ENCODE measurements around the gene WDR74. TPM values are rescaled to one million over a fixed set of nuclear protein-coding genes. Genes with fewer than 3 reads are reported as not detected.
A peak's percentile ranks its signal among the peaks of the same experiment; 100 is the strongest.

WDR74 gene
- total and polyA plus RNA-seq, 2 of the 13 experiments (the other 11 are each of a cell fraction or from before 2014, with no cell fraction given) = 77.0 to 83.3 TPM

GRCh38 chr11:62831520-62832335 is 7.7 kb downstream of the WDR74 start, which contains the start of gene STX5 (continued):
- TF ChIP-seq ZNF367 (CRISPR knock-in tag; IDR thresholded peaks at IDR 0.05; ENCODE audit: borderline replicate concordance) (0 out of 2 replicates have a peak, but pooled peaks have one; percentile 69), NFKBIZ (CRISPR knock-in tag; IDR thresholded peaks at IDR 0.05) (0 out of 2 replicates have a peak, but pooled peaks have one; percentile 22), ZNF343 (CRISPR knock-in tag; IDR thresholded peaks at IDR 0.05) (peak; percentile 79), SRSF1 (optimal IDR thresholded peaks at IDR 0.05; ENCODE audit: low read depth, low read length) (peak; percentile 78), TBL1XR1 (IDR thresholded peaks at IDR 0.05; ENCODE audit: borderline replicate concordance, low read length, partially characterized antibody) (peak; percentile 24), HIVEP1 (CRISPR knock-in tag; IDR thresholded peaks at IDR 0.05) (peak; percentile 80), HOXA3 (CRISPR knock-in tag; IDR thresholded peaks at IDR 0.05) (peak; percentile 50; the same call in 1 of the 2 replicates), SIN3A (IDR thresholded peaks at IDR 0.05; ENCODE audit: borderline replicate concordance, low read depth, low read length) (peak; percentile 64; the same call in 1 of the 2 replicates), NCOA1 (CRISPR knock-in tag; IDR thresholded peaks at IDR 0.05) (0 out of 2 replicates have a peak, but pooled peaks have one; percentile 81), KDM5B (CRISPR knock-in tag; IDR thresholded peaks at IDR 0.05; ENCODE audit: borderline replicate concordance) (peak; percentile 85), ARNT2 (CRISPR knock-in tag; IDR thresholded peaks at IDR 0.05; ENCODE audit: low read depth) (peak; percentile 87), ZSCAN9 (CRISPR knock-in tag; IDR thresholded peaks at IDR 0.05; ENCODE audit: borderline replicate concordance) (peak; percentile 83; the same call in 1 of the 2 replicates), POLR2A (IDR thresholded peaks at IDR 0.05; ENCODE audit: insufficient read depth in 1 of 2, low read depth in 2 of 2, low read length in 2 of 2) (peak; percentile 79 to 88), MED13 (CRISPR knock-in tag; IDR thresholded peaks at IDR 0.05) (0 out of 2 replicates have a peak, but pooled peaks have one; percentile 15), ZNF615 (CRISPR knock-in tag; IDR thresholded peaks at IDR 0.05; ENCODE audit: borderline replicate concordance) (no peak), WIZ (CRISPR knock-in tag; IDR thresholded peaks at IDR 0.05) (0 out of 2 replicates have a peak, but pooled peaks have one; percentile 63)
- TF ChIP-seq, protein P1, sequence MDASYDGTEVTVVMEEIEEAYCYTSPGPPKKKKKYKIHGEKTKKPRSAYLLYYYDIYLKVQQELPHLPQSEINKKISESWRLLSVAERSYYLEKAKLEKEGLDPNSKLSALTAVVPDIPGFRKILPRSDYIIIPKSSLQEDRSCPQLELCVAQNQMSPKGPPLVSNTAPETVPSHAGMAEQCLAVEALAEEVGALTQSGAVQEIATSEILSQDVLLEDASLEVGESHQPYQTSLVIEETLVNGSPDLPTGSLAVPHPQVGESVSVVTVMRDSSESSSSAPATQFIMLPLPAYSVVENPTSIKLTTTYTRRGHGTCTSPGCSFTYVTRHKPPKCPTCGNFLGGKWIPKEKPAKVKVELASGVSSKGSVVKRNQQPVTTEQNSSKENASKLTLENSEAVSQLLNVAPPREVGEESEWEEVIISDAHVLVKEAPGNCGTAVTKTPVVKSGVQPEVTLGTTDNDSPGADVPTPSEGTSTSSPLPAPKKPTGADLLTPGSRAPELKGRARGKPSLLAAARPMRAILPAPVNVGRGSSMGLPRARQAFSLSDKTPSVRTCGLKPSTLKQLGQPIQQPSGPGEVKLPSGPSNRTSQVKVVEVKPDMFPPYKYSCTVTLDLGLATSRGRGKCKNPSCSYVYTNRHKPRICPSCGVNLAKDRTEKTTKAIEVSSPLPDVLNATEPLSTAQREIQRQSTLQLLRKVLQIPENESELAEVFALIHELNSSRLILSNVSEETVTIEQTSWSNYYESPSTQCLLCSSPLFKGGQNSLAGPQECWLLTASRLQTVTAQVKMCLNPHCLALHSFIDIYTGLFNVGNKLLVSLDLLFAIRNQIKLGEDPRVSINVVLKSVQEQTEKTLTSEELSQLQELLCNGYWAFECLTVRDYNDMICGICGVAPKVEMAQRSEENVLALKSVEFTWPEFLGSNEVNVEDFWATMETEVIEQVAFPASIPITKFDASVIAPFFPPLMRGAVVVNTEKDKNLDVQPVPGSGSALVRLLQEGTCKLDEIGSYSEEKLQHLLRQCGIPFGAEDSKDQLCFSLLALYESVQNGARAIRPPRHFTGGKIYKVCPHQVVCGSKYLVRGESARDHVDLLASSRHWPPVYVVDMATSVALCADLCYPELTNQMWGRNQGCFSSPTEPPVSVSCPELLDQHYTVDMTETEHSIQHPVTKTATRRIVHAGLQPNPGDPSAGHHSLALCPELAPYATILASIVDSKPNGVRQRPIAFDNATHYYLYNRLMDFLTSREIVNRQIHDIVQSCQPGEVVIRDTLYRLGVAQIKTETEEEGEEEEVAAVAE (CRISPR knock-in tag; IDR thresholded peaks at IDR 0.05; ENCODE audit: borderline replicate concordance) = 0 out of 2 replicates have a peak, but pooled peaks have one; percentile 22
- TF ChIP-seq, protein P2, sequence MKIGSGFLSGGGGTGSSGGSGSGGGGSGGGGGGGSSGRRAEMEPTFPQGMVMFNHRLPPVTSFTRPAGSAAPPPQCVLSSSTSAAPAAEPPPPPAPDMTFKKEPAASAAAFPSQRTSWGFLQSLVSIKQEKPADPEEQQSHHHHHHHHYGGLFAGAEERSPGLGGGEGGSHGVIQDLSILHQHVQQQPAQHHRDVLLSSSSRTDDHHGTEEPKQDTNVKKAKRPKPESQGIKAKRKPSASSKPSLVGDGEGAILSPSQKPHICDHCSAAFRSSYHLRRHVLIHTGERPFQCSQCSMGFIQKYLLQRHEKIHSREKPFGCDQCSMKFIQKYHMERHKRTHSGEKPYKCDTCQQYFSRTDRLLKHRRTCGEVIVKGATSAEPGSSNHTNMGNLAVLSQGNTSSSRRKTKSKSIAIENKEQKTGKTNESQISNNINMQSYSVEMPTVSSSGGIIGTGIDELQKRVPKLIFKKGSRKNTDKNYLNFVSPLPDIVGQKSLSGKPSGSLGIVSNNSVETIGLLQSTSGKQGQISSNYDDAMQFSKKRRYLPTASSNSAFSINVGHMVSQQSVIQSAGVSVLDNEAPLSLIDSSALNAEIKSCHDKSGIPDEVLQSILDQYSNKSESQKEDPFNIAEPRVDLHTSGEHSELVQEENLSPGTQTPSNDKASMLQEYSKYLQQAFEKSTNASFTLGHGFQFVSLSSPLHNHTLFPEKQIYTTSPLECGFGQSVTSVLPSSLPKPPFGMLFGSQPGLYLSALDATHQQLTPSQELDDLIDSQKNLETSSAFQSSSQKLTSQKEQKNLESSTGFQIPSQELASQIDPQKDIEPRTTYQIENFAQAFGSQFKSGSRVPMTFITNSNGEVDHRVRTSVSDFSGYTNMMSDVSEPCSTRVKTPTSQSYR (CRISPR knock-in tag; IDR thresholded peaks at IDR 0.05; ENCODE audit: borderline replicate concordance) = peak; percentile 62; the same call in 1 of the 2 replicates
- TF ChIP-seq, protein P3, sequence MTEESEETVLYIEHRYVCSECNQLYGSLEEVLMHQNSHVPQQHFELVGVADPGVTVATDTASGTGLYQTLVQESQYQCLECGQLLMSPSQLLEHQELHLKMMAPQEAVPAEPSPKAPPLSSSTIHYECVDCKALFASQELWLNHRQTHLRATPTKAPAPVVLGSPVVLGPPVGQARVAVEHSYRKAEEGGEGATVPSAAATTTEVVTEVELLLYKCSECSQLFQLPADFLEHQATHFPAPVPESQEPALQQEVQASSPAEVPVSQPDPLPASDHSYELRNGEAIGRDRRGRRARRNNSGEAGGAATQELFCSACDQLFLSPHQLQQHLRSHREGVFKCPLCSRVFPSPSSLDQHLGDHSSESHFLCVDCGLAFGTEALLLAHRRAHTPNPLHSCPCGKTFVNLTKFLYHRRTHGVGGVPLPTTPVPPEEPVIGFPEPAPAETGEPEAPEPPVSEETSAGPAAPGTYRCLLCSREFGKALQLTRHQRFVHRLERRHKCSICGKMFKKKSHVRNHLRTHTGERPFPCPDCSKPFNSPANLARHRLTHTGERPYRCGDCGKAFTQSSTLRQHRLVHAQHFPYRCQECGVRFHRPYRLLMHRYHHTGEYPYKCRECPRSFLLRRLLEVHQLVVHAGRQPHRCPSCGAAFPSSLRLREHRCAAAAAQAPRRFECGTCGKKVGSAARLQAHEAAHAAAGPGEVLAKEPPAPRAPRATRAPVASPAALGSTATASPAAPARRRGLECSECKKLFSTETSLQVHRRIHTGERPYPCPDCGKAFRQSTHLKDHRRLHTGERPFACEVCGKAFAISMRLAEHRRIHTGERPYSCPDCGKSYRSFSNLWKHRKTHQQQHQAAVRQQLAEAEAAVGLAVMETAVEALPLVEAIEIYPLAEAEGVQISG (CRISPR knock-in tag; IDR thresholded peaks at IDR 0.05) = peak; percentile 58; the same call in 1 of the 2 replicates

Measured in HepG2 (cell line).